Breast epithelium (tissue), 4 donors: Measurements from ENCODE around the gene FOXN4. TPM values are rescaled to one million over a fixed set of nuclear protein-coding genes. Genes with fewer than 3 reads are reported as not detected.

Experiments
- DNase-seq, 2 donors: peaks; one replicate each; pipeline ENCODE4 v3.0.0-alpha.2; 2019; ENCODE audit warnings: low spot score in 2 of 2
- H3K27ac ChIP-seq, 2 donors: fragments of 200-600 bp; sonication (generic) in 1 of 2; one replicate each; pipeline ENCODE4 v1.5.1; 2016 to 2019; ENCODE audit warnings: mild to moderate bottlenecking in 1 of 2
- H3K27me3 ChIP-seq, 2 donors: fragments of 200-600 bp; sonication (generic) in 1 of 2; one replicate each; pipeline versions ENCODE4 v1.5.1 to v1.6.0; 2017 to 2019; ENCODE audit warnings: control low read depth in 1 of 2, mild to moderate bottlenecking in 1 of 2
- H3K36me3 ChIP-seq: fragments of 200-600 bp; one replicate; pipeline ENCODE4 v1.5.1; 2019
- H3K4me1 ChIP-seq, 2 donors: fragments of 200-600 bp; sonication (generic); one replicate each; pipeline ENCODE4 v1.5.1; 2016 to 2019; ENCODE audit warnings: control low read depth in 1 of 2
- H3K4me3 ChIP-seq, 3 donors: fragments of 200-600 bp; sonication (generic); 1 replicate in 2 of 3; 2 replicates in 1 of 3; pipeline ENCODE4 v1.5.1; 2016 to 2019; ENCODE audit warnings: mild to moderate bottlenecking in 3 of 3, moderate library complexity in 2 of 3
- H3K9me3 ChIP-seq, 2 donors: fragments of 200-600 bp; sonication (generic) in 1 of 2; one replicate each; pipeline ENCODE4 v1.5.1; 2016 to 2019; ENCODE audit warnings: control low read depth in 1 of 2
- POLR2A ChIP-seq: fragments of 450-650 bp; IDR thresholded peaks from one replicate; pipeline ENCODE4 v1.6.1; 2016; ENCODE audit warnings: antibody characterized with exemption, mild to moderate bottlenecking, moderate library complexity
- POLR2AphosphoS5 ChIP-seq, 3 donors: sonication (generic); formaldehyde crosslinking; IDR thresholded peaks; one replicate each; pipeline ENCODE4 v1.6.1; 2017; ENCODE audit warnings: antibody characterized with exemption in 3 of 3
- intact Hi-C: fragments of 100-400 bp; cut with DNase I; formaldehyde crosslinking; loops from one replicate; pipeline ENCODE4 v1.15.1; 2023; ENCODE audit warnings: low total_unique reads
- total RNA-seq, 3 donors: library from RNA; depleted of rRNA; stranded (reverse); fragments of >200 nt; gene quantifications; one replicate each; pipeline ENCODE4 v1.1.0, GENCODE V29; 2016
- TF ChIP-seq, protein P1 (sequence below), 3 donors: fragments of 450-650 bp; IDR thresholded peaks; one replicate each; pipeline ENCODE4 v1.5.1; 2016 to 2017; ENCODE audit warnings: antibody characterized with exemption in 3 of 3, mild to moderate bottlenecking in 3 of 3, moderate library complexity in 3 of 3

FOXN4 gene
- total RNA-seq, 3 donors from 2014 or later = not detected

DNA sequence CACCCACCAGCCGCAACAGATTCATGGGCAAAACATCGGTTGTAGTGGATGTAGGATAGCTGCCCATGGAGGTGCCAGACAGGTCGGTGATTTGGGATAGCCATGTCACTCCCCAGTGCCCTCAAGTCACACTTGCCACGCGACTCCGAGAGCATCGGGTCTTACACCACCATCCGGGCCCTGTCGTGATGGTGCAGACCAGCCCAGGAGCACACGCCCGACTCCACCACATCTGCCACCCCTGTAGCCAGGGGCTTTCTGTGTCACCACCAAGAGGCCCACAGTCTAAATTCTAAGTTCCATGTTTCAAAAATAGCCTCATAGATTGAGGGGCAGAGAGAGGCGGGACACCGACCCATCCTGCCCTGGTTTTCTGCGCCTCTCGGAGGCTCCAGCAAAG is 18.0 kb downstream of the FOXN4 start:
- Histone ChIP-seq H3K27me3 (peaks cover 0 to 6% of the 10 kb centered on the region in 2 donors), H3K27ac (no peak overlapping the region), H3K9me3 (no peaks in the 10 kb centered on the region), H3K36me3 (no peaks in the 10 kb centered on the region), H3K4me3 (peak overlapping the region; percentile 7 to 61 (median 41)), H3K4me1 (no peaks in the 10 kb centered on the region)
- TF ChIP-seq POLR2A = no peak
- intact Hi-C loops = no loop called here
- DNase-seq = no peak

DNA sequence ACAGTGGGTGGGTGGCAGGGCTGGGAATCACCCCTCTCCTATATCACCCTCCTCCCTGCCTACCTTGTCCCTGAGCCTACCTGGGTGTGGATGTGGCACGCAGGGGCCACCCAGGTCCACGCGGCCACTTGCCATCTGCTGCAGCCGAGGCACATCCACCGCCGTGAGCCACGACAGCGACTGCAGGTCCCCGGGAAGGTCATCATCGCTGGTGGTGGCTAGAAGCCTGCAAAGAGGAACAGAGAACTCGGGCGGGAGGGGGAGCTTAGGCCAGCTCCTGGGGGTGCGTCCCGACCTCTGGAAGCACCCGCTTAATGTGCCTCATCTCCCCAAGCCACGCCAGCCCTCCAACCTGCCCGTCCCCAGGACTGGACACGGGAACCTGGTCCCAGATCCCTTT is 19.0 kb downstream of the FOXN4 start:
- H3K27me3 ChIP-seq = peaks cover 0 to 6% of the 10 kb centered on the region in 2 donors
- no peaks in the 10 kb centered on the region for H3K9me3 ChIP-seq
- no peak overlapping the region for H3K27ac ChIP-seq
- intact Hi-C loops = no loop called here
- DNase-seq = no peak
- no peaks in the 10 kb centered on the region for H3K36me3 ChIP-seq
- H3K4me3 ChIP-seq = no peak overlapping the region
- H3K4me1 ChIP-seq = no peaks in the 10 kb centered on the region
- TF ChIP-seq POLR2A (no peak), POLR2AphosphoS5 (IDR thresholded peaks at IDR 0.05) (no peak)
- TF ChIP-seq, protein P1, sequence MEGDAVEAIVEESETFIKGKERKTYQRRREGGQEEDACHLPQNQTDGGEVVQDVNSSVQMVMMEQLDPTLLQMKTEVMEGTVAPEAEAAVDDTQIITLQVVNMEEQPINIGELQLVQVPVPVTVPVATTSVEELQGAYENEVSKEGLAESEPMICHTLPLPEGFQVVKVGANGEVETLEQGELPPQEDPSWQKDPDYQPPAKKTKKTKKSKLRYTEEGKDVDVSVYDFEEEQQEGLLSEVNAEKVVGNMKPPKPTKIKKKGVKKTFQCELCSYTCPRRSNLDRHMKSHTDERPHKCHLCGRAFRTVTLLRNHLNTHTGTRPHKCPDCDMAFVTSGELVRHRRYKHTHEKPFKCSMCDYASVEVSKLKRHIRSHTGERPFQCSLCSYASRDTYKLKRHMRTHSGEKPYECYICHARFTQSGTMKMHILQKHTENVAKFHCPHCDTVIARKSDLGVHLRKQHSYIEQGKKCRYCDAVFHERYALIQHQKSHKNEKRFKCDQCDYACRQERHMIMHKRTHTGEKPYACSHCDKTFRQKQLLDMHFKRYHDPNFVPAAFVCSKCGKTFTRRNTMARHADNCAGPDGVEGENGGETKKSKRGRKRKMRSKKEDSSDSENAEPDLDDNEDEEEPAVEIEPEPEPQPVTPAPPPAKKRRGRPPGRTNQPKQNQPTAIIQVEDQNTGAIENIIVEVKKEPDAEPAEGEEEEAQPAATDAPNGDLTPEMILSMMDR (IDR thresholded peaks at IDR 0.05) = no peak

DNA sequence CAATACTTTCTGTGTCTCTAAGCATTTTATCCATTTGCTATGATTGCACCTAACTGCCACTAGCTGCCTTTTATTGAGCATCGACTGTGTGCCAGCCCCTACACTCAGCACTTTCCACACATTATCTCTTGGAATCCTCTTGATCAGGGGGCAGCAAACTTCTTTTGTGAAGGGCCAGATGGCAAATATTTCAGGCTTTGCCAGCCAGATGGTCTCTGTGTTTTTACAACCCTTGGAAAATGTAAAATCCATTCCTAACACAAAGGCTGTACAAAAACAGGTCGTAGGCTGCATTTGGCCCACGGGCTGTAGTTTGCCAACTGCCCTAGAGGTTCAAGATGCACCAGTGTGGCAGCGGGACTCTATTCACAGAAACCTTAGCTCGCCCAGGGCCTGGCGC is 19.5 kb downstream of the FOXN4 start:
- intact Hi-C loops = no loop called here
- TF ChIP-seq, protein P1 (IDR thresholded peaks at IDR 0.05) = no peak
- TF ChIP-seq POLR2A = no peak
- TF ChIP-seq POLR2AphosphoS5 (IDR thresholded peaks at IDR 0.05) = no peak
- Histone ChIP-seq H3K4me1 (no peaks in the 10 kb centered on the region), H3K36me3 (no peaks in the 10 kb centered on the region), H3K4me3 (no peak overlapping the region), H3K27me3 (peaks cover 0 to 6% of the 10 kb centered on the region in 2 donors), H3K27ac (no peak overlapping the region), H3K9me3 (no peaks in the 10 kb centered on the region)
- DNase-seq = no peak

DNA sequence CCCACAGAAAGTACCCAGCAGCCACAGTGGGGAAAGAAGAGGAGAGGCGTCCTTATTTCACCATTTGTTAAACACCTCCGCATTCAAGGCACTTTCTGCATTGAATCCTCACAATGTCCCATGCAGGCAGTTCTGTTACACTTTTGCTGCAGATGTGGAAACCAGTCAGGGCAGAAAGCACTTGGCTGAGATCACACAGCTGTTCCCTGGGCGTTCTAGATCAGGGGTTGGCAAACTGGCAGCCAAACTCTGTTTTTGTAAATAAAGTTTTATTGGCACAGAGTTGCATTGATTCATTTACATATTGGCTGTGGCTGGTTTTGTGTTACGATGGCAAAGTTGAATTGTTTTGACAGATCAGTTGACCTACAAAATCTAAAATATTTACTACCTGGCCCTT is 20.1 kb downstream of the FOXN4 start:
- no peak for TF ChIP-seq POLR2A
- TF ChIP-seq, protein P1 (IDR thresholded peaks at IDR 0.05) = no peak
- TF ChIP-seq POLR2AphosphoS5 (IDR thresholded peaks at IDR 0.05) = no peak
- H3K27me3 ChIP-seq = peaks cover 0 to 6% of the 10 kb centered on the region in 2 donors
- H3K9me3 ChIP-seq = no peaks in the 10 kb centered on the region
- intact Hi-C loops = no loop called here
- H3K4me3 ChIP-seq = no peak overlapping the region
- no peaks in the 10 kb centered on the region for H3K36me3 ChIP-seq
- DNase-seq = no peak
- no peak overlapping the region for H3K27ac ChIP-seq
- H3K4me1 ChIP-seq = no peaks in the 10 kb centered on the region

DNA sequence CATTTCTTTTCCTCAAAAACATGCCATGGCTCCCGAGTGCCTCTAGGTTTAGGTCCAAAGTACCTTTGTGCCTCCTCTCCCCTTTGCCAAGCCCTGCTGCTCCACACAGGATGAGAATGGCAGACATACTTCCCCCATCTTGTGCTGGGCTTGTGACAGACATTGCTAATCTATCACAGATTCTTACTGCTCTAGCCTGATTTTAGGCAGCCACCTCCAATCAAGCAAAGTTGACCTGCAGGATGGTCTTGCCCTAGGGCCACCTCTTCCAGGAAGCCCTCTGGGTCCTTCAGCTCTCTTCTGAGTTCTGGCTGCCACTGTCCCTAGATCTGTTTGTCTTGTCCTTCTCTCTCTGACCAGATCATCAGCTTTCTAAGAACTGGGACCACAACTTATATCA is 20.5 kb downstream of the FOXN4 start:
- Histone ChIP-seq H3K27ac (no peak overlapping the region), H3K27me3 (peaks cover 0 to 3% of the 10 kb centered on the region in 2 donors), H3K4me1 (no peaks in the 10 kb centered on the region), H3K36me3 (no peaks in the 10 kb centered on the region), H3K9me3 (no peaks in the 10 kb centered on the region), H3K4me3 (no peak overlapping the region)
- DNase-seq = no peak
- TF ChIP-seq POLR2A = no peak
- intact Hi-C loops = no loop called here

DNA sequence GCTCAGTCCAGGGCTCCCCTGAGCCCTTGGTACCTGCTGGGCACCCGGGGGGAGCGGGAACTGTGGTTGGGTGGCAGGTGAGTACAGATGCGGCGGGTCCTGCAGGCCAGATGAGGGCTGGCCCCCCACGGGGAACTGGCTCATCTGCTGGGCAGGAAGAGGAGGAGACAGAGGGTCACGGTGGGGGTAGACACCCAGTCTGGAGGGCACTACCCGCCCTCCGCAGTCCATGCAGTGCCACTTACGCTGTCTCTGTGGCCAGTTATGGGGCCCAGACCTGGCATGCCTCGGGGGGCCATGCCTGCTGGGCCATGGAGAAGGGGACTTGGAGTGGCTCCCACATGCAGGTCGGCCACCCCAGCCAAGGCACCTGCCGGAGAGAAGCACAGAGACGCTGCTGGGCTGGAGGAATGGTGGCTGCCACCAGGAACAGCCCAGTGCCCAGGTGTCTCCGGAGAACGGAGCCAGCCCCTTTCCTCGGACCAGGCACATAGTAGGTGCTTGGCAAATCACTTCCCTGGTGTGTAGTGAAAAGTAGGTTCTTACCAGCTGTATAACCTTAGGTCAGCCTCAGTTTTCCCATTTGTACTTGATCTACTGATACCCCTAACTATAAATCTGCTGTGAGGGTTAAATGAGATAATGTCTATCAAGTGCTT is 21.1 kb downstream of the FOXN4 start:
- no peaks in the 10 kb centered on the region for H3K4me1 ChIP-seq
- H3K9me3 ChIP-seq = no peaks in the 10 kb centered on the region
- peaks cover 0 to 3% of the 10 kb centered on the region in 2 donors for H3K27me3 ChIP-seq
- intact Hi-C loops = no loop called here
- TF ChIP-seq POLR2A = no peak
- TF ChIP-seq POLR2AphosphoS5 (IDR thresholded peaks at IDR 0.05) = no peak
- no peak overlapping the region for H3K27ac ChIP-seq
- no peak for DNase-seq
- H3K4me3 ChIP-seq = no peak overlapping the region
- no peaks in the 10 kb centered on the region for H3K36me3 ChIP-seq
